Body of pancreas (tissue), 4 donors: Measurements from ENCODE around the gene GRK6.

Experiments
- POLR2A ChIP-seq, 3 donors: fragments of 450-650 bp; IDR thresholded peaks; one replicate each; pipeline ENCODE4 v1.6.1; 2016; ENCODE audit warnings: antibody characterized with exemption in 3 of 3, mild to moderate bottlenecking in 2 of 3
- TF ChIP-seq, protein P1 (sequence below), 7 experiments: fragments of 450-650 bp in 4 of 7; fragments of 200-600 bp in 3 of 7; sonication (generic) in 3 of 7; IDR thresholded peaks; one replicate each; pipeline ENCODE4 v1.5.1; 2016 to 2019; ENCODE audit warnings: antibody characterized with exemption in 7 of 7

- TF ChIP-seq POLR2A (IDR thresholded peaks at IDR 0.05) = no peak
- TF ChIP-seq, protein P1, sequence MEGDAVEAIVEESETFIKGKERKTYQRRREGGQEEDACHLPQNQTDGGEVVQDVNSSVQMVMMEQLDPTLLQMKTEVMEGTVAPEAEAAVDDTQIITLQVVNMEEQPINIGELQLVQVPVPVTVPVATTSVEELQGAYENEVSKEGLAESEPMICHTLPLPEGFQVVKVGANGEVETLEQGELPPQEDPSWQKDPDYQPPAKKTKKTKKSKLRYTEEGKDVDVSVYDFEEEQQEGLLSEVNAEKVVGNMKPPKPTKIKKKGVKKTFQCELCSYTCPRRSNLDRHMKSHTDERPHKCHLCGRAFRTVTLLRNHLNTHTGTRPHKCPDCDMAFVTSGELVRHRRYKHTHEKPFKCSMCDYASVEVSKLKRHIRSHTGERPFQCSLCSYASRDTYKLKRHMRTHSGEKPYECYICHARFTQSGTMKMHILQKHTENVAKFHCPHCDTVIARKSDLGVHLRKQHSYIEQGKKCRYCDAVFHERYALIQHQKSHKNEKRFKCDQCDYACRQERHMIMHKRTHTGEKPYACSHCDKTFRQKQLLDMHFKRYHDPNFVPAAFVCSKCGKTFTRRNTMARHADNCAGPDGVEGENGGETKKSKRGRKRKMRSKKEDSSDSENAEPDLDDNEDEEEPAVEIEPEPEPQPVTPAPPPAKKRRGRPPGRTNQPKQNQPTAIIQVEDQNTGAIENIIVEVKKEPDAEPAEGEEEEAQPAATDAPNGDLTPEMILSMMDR (IDR thresholded peaks at IDR 0.05) = no peak
These were observed 6.6 kb downstream of the GRK6 start for GRCh38 chr5:177432839-177433657.
